Glomerular visceral epithelial cell (primary cell): ENCODE data around the gene CDK14.

Experiments
- DNase-seq: peaks from one replicate; pipeline ENCODE4 v3.0.0-alpha.2; 2016; ENCODE audit errors: extremely low spot score

CDK14 gene

DNA sequence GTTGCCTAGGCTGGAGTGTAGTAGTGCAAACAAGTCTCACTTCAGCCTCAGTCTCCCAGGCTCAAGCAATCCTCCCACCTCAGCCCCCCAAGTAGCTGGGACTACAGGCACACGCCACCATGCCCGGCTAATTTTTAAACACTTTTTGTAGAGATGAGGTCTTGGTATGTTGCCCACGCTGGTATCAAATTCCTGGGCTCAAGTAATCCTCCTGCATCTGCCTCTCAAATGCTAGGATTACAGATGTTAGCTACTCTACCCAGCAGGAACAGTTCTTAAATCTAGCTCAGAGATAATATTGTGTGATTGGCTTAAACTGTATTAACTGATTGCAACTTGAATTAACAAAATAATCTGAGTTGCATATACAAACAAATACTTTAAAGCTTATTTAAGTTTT, 82.9 kb downstream of the CDK14 start:
- DNase-seq: no peak

DNA sequence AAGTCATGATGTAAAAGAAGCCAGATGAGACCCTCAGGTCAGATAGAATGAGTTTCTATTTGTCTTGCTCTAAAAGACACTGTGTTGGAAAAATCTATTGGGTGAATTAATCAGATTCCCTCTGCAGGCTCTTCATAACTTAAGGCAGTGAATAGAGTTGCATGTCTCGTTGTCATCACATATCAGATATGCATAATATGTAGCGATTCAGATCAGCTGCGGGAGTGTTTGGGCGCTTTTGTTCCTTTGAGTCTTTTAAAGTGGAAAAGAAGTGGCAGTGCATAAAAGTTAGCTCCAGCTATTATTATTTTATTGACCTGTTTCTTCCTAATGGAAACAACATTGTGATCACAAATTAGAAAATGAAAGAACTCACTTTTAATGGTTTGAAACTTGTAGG, 84.4 kb downstream of the CDK14 start:
- DNase-seq: no peak

DNA sequence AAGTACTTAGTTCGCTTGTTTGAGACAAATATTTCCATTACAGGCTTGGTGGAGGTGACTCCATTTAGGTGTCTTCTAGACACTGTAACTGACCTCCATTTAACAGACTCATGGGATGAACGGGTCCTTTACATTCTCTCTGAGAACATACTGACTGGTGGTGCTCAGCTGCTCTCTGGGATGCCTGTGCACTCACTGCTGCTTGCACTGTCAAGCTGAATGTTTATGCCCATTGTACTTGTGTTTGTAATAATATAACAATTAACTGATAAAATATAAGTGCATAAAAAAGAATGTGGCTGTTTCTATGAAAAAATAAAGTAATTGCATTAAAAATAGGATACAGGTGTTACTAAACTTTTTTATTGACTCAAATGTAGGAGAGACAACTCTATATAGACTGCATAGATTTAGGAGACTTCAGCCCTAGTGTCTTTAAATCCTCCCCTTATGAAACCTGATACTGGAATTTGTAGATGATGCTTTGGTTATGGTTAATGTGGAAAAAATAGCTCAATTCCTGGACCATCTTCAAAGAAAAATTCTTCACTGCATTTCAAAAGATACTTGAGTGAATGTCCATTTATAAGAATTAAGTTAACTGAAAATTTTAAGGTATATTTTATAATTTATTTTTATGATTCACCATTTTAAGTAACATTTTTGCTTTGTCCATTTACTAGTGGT, 85.4 kb downstream of the CDK14 start:
- no peak for DNase-seq

DNA sequence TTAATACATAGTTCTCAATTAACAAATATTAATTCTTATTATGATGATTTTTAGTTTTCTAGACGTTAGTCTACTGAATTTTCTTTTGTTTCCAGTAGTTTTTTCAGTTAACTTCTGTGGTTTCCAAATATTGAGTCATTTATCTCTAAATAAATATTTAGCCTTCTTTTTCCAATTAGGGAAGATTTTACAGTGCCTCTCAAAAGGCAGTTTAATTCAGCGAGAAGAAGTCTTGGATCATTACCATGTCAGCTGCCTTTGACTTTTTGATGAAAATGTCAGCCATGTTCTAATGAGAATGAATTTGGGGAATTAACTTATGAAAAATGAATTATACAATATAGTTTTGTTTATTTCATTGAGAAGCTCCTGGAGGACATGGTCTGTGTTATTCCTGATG, 90.0 kb downstream of the CDK14 start:
- no peak for DNase-seq

DNA sequence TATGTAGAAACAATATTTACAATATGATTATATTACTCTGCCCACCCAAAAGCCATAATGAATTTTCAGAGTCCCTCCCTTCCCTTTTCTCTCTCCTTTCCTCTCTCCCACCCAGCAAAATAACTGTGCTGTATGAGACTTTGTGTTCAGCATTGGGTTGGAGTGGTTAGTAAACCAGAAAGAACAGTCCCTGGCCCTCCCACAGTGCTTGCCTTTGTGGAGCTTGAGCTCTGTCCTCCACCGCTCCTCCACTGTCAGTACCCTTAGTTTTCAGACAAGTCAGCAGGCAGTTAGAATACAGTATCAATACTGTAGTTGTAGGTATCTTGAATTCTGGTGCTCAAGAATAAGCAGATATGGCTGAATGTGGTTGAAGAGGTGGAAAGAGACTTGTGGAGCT, 92.7 kb downstream of the CDK14 start:
- no peak for DNase-seq

DNA sequence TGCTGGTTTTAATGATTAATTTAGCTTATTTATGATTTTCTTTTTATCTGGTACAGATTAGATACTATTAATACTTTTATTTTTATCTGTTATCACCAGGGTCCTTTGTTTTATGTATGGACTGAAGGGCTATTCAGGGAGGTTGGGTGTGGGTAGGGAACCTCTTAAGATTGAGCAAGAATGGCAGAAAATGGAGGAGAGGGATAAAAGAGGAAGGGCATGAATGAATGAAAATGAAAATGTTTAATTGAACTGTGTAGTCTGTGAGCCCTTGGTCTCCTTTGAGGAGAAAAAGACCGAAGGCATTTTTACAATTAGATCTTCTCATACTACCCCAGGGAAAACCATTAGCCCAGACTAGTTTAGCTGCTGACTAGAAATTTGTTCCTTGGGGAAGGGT, 93.1 kb downstream of the CDK14 start:
- no peak for DNase-seq

DNA sequence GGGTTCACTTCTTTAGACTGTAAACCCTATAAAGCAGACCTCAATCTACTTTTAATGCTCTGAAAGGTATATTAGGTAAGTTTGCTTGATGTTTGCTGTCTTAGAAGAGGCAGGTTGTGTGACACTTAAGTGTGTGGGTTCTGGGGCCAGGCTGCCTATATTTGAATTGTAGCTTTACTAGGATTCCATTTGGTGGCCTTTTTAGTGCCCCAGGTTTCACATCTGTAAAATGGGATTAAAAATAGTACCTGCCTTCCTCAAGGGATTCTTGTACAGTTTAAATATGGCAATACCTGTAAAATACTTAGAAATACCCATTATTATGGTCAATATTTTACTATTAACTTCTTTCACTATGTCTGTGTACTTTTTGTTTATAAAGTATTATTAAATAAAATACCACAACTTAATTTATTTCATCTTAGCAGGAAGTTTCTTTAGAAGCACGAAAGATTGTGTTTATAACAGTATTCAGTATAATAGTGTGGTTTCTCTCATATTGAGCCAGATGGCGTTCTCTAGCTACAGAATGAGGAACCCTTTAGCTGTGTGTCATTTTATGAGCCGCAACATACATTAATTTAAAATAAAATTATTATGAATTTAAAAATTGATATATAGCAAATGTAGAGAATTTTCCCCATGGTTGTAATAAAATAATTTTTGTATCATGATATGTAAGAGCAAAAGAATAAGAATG, 94.2 kb downstream of the CDK14 start:
- no peak for DNase-seq

DNA sequence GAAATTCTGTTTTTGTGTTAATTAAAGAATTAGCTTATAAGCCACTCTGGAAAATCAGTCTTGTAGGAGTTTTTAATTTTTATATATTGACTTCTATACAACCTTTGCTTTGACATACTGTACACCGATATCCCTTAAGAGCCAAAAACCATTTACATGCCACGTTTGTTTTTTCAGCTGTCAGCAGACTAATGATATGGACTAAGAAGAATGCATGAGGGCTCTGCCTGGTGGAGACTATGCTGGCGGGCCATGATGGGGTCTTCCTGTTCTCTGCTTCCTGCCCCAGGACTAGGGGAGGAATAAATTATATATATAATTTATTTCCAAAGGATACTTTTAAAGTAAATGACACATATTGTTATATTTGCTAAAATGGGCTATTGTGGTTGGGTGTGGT, 96.3 kb downstream of the CDK14 start:
- no peak for DNase-seq

DNA sequence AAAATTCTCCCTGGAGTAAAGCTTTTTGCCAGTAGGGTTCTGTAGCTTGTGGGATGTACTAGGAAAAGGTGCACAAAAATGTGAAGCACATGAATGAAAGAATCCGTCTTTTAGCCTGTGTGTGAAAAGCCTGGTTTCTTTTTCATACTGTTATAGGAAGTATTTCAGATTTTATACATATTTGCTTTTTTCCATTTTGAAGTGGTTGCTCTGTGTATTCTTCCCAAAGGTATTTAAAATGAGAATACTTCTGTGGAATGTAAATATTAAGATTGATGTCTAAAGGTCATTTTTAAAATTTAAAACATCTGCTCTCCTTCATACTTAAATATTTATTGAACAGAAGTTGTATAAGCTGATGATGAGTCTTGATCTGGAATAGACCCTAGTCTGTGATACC, 96.8 kb downstream of the CDK14 start:
- no peak for DNase-seq

DNA sequence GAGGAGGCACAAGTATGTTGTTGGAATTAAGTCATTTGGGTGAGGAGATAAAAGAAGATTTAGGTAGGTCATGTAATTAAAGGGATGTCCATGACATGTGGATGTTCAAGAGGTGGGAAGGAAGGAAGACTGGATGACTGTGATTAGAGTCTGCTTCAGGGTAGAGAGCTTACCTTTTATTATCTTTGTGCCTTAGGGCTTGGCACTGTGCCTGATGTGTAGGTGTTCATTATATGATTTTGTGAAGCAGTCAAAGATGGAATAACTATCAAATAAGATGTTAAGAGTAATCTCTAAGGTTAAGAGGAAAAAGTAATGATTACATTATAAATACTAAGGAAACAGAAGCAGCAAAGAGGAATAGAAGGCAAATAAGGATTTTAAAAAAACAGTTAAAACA, 97.8 kb downstream of the CDK14 start:
- no peak for DNase-seq

DNA sequence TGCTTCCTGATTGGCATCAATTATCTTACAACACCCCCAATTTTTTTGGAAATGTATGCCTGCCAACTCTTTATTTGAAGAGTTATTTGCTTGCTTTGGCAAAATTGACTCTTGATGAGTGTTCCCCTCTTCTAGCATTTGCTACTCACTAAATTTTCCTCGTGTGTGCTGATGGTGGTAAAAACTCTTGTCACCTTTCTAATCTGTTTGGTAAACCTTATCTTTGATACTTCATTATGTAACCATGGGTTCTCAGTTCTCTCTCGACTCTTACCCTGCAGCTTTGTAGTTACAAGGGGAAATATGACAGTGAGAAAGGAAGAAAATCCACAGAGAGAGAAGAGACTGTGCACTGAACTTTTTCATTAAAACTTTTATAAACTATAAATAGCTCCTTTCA, 102.5 kb downstream of the CDK14 start:
- DNase-seq: no peak

DNA sequence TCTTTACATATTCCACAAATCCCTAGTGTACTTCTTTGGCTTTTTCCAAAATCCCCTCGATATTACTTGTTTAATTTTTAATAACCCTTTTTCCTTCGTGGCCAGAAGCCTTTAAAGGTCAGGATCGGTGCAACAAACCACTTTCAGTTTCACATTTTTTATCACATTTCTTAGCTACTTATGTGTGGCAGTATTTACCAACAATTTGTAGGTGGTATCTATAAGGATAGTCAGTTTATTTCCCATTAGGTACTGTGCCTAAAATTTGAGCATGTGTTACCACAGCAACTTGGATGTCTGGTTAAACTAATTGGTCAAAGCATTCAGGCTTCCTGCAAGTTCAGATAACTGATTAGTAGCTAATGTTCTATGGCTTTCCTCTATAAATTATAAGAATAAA, 104.9 kb downstream of the CDK14 start:
- no peak for DNase-seq

DNA sequence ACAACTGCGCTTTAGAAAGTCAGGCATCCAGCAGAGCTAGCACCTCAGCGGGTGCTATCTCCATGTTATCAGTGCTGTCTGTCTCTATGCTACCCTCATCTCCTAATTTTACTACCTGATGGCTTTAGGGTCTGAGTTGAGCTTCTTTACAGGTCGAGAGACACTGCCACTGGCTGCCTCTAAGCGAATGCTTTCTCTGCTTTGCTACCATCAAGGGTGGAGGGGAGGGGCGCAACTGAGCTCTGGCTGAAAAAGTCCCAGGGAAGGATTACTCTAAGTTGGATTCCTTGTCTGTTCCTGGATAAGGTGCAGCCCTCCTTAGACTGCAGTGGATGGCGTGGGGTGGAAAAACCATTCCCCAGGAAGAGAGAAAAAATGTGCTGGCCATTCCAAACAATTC, 105.7 kb downstream of the CDK14 start:
- no peak for DNase-seq

DNA sequence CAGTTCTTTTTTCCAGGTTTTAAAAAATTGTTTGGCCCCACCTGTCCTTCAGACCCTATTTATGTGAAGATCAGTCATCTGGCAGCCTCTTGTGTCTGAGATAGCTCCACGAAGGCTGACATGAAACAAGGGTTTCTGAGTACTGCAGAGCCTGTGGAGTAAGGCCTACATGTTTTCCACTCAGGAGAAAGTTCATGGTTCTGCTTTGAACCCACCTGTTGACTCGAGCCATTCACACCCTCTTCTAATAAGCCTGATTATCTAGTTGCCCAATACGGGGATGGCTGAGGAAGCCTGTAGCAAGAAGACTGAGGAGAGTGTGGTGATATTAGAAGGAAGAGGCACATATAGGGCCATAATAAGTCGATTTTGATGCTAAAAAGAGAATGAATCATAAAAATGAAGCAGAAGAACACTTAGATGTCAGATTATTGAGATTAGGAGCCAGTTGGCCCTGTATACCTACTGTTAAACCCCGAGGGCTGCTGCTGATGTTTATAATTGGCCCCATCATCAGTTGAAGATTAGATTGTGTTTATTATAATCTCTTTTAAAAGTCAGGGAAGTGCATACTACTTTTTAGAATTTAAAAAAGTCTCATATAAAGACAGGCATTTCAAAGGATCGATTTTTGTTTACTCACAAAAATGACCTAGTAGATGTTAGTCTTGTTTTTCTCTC, 109.4 kb downstream of the CDK14 start:
- no peak for DNase-seq

DNA sequence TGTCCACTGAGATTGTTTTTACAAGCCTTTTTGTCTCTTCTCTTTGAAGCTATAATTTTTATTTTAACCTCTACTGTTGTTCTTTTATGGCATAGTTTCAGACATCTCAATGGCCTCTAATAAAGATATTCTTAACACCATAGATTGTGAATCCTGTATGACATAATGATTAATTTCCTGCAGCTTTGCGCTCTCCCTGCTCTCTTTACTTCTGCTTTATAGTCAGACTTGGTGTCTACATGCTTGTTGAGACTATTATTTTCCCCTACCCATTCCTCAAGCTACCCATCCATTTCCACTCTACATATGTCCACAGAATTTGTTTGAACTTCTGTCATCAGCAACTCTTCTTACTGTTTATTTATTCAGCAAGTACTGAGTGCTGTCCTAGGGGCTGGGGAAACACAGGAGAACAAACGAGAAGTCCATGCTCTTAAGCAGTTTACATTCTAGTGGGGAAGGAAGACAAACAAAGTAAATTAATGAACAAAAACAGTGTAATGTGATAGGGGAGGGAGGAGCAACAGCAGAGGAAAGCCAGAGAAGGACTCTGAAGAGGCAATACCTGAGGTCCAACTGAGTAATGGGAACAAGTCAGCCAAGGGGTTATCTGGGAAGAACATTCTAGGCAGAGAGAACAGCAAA, 110.1 kb downstream of the CDK14 start:
- no peak for DNase-seq

DNA sequence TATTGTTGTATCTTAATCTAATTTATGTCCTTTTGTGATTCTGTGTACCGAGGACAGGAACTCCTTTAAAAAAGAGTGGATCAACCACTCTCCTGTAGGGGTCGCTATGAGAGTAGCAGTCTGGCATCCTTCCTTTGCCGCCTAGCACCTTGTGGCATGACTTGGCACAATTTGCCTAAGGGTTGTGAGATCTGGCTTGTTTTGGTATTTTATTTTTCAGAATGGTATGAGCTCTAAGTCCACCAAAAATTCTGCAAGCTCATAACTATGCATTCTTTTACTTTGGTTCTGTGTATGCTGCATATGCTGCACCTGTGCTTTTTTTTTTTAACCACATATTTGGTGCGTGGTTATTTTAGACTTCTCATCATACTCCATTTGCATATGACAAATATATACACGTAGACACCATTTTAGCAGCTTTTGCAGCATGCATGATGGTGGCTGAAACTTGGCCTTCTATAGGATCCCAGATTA, 112.8 kb downstream of the CDK14 start:
- no peak for DNase-seq

DNA sequence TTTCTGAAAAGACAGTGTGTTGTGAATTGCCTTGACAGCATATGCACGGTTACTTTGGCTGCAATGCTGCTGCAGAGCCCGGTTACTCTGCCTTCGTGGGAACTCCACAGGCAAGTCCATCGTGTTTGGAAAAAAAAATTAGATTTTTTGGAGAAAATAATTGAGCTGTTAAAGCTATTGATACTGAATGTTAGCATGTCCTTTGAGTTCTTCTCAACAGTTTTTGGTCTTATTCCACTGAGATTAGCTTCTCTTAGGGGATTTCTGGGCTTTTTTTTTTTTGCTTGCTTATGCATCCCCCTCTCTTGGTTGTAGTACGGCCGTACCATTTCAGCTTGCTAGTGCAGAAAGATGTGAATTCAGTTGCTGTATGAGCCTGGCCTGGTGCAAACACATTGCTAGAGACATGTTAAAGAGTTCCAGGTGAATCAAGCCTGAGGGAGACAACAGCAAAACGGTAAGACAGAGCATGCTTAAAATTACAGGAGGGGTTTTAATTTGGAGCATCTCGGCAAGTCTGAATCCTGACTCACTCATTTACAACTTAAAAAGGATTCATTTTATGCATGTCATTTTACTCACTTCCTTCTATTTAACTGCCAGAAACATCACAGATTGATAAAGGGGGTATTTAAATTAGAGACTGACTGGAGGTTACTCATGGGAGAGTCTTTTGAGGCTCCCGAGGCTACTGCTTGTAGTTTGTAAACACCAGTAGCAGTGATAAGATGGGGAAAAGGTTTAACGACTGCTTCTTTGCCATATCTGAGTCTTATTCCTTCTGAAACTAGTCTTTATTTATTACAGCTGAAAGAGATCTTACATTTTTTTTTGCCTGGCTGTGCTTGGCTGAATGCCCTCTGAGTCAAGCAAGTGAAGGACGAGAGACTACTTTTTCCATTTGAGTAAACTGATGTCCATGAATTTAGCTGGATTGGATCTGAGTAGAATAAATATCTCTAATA, 113.7 kb downstream of the CDK14 start:
- peak; percentile 38 for DNase-seq

DNA sequence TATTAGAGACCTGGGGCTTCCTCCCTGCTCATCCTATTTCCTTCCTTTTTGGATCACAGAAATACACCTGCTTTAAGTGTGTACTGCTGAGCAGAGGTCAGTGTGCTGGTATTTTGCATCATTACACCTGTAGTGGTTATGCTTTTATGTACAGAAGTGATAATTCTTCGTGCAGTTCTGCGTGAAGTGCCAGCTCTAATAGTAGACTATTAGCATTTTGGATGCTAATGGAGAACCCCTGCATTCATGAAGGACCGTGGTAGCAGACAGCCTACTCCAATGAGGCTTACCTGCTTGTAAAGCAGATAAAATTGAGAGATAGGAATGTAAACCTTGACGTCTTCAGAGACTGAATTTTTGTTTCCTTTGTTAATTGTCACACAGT, 114.3 kb downstream of the CDK14 start:
- DNase-seq: no peak

DNA sequence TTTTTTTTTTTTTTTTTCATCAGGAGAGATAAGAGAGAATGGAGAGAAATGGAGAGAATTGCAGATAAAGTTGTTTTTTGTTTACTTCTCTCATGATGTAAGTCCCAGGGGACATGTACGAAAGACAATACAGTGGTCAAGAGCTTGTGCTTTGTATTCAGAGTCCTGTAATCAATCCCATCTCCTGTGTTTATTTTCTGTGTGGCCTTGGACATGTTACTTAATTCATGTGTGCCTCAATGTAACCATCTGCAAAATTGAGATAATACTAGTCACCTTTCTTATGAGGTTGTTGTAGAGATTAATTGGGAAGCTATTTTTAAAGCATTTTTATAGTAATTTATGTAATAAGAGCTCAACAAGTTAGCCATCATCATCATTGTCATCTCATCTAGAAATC, 117.5 kb downstream of the CDK14 start:
- no peak for DNase-seq

DNA sequence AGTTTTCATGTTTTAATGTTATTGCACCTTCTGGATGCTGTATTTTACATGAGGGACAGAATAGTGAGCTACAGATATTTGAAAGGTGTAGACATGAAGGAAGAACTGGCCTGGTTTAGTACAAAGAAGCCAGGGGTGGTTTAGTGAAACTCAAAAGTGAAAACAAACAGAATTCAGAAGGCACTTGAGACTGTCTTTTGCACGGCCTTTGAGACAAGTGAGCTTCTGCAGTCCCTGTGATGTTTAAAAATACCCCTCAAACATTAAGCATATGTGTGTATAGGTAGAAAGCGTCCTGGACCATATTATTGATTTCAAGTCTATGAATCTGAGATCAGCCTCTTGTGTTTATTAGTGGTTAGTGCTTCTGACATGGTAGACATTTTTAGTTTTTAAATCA, 118.9 kb downstream of the CDK14 start:
- no peak for DNase-seq

DNA sequence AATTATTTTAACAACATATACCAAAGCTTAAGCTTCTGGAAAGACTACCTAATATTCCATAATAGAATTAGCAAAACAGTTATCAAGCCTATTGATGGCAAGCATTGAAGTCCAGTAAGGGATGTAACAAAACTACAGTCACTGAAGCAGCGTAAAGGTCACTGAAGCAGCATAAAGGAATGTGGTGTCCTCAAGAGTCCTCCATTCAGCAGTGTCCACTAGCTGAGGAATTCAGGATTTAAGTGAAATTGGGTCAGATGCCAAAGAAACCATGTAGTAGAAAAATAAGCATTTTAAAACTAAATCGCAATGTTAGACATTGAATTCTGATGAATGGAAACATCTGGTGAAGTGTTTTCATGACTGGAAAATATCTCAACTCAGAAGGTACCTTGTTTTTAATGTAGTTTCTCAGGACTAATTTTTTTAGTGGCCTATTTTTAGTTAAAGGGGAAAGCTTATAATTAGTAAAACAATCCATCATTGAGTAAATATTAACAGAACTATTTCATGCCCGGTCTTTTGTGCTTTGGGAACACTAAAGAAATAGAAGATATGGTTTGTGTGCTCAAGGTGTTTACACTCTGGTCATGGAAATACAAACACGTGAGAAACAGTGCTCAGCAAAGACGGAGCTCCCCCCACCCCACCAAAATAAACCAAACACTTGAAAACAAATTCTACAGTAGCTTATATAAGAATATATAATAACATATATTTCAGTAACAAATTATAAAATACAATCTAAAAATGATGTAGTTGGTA, 121.4 kb downstream of the CDK14 start:
- DNase-seq: peak; percentile 32
